GM12878 (cell line): Measurements from ENCODE around the gene CNTRL. TPM values are rescaled to one million over a fixed set of nuclear protein-coding genes. Genes with fewer than 3 reads are reported as not detected.

Experiments used
- CUX1 ChIP-seq: IDR thresholded peaks from 2 replicates; pipeline ENCODE4 v1.6.1; 2012; ENCODE audit warnings: improper control_type of control experiment, low read depth, low read length; ENCODE audit not compliant: insufficient replicate concordance
- POLR2AphosphoS5 ChIP-seq: IDR thresholded peaks from 2 replicates; pipeline ENCODE4 v1.6.1; 2011; ENCODE audit warnings: mild to moderate bottlenecking, low read length, inconsistent platforms
- ZBTB11 ChIP-seq: fragments of 450-650 bp; formaldehyde crosslinking; IDR thresholded peaks from 2 replicates; pipeline ENCODE4 v1.5.0; 2022; ENCODE audit warnings: mild to moderate bottlenecking, missing genetic modification characterization
- polyA plus RNA-seq, 11 experiments: library from polyadenylated mRNA; depleted of rRNA in 4 of 11; unstranded in 6 of 11; stranded (reverse) in 5 of 11; fragments of >200 nt; fragmentation: Nextera tagmentation in 4 of 11; fragmentation: Illumina TruSeq in 1 of 11; extraction: Ambion mirVana in 4 of 11; extraction: Trizol in 1 of 11; gene quantifications; 1 replicate in 1 of 11; 2 replicates in 10 of 11; pipeline versions ENCODE4 v1.2.1 to v1.2.3, GENCODE V29; 2011 to 2016; ENCODE audit warnings: inconsistent platforms in 2 of 11, missing spikeins in 2 of 11, low read depth in 1 of 11
- total RNA-seq, 4 experiments: library from RNA; depleted of rRNA in 3 of 4; stranded (reverse); fragments of >200 nt in 3 of 4; fragmentation: Illumina TruSeq in 1 of 4; extraction: Trizol in 1 of 4; gene quantifications; 2 replicates each; pipeline versions ENCODE4 v1.2.1 to v1.2.3, GENCODE V29; 2013 to 2021

Gene CNTRL
- total and polyA plus RNA-seq, 10 of the 15 experiments (the other 5 are each of a cell fraction or from before 2014, with no cell fraction given) = 20.0 to 65.4 (median 38.8) TPM

GRCh38 chr9:121192518-121192917, 117.8 kb downstream of the CNTRL start (continued):
- TF ChIP-seq ZBTB11 (no peak), CUX1 (no peak), POLR2AphosphoS5 (no peak)
- TF ChIP-seq, all 136 proteins: peak for 0
